CD4-positive, alpha-beta T cell treated with Interleukin-17A for 1 hour (primary cell): ENCODE data around the gene LIG3.
"Not testable (repeated sequence)": the region's sequence is repeated elsewhere in the genome, so short reads cannot be mapped to it uniquely, and the experiment has no call there.

Source experiments
- DNase-seq: peaks from one replicate; pipeline ENCODE4 v3.0.0-alpha.2; 2020

Gene LIG3

DNA sequence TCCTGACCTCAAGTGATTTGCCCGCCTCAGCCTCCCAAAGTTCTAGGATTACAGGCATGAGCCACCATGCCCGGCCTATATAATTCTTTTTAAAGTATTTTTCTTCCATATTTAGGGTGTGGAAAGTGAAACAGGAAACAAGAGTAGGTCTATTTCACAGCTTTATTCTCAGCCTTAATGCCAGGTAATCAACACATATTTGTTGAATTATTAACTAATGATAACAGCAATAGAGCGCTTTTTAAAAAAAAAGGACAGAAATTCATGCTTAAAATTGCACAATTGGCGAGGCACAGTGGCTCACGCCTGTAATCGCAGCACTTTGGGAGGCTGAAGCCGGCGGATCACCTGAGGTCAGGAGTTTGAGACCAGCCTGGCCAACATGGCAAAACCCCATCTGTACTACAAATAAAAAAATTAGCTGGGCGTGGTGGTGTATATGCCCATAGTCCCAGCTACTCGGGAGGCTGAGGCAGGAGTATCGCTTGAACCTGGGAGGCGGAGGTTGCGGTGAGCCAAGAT lies 65.2 kb downstream of the LIG3 start:
- not testable (repeated sequence) for DNase-seq

DNA sequence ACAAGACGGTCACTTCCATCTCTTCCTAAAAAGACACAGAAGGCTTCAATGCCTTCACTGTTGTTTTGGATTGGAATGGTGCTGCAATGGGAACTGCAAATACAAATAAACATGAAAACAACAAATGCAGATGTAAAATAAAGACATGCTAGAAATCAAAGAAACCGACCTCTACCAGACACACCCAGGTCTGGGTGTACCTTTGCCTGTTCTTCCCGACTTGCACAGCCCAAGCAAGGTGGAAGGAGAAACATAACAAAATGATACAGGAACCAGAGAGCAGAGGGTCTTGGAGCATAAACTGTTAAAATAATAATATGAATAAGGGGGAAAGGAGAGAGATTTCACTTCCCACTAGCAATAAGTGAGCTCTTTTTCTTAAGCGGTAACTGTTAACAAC lies 65.9 kb downstream of the LIG3 start:
- DNase-seq = no peak

DNA sequence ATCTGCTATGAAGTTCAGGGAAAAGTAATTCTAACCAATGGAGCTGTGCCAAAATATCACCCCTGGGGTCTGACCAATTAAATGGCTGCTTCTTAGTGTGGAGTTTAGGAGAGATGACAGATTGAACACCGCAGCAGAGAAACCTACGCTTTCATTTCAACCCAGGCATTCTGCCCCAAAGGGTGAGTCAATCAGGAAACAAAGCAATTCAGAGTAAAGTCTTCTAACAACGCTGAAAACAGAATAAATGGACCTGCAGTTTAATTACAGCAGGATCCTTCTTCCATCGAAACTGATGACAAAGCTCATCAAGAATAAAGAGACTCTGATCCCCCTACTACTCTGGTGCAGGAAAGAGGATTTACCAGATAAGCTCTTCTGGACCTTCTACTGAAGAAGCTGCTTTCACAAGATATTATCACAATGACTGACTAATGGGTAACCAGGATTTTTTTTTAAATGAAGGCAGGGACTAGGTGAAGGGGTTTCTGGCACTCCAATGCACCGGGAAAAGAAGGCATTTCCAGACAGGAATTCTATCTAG lies 66.5 kb downstream of the LIG3 start:
- peak; percentile 82 for DNase-seq

DNA sequence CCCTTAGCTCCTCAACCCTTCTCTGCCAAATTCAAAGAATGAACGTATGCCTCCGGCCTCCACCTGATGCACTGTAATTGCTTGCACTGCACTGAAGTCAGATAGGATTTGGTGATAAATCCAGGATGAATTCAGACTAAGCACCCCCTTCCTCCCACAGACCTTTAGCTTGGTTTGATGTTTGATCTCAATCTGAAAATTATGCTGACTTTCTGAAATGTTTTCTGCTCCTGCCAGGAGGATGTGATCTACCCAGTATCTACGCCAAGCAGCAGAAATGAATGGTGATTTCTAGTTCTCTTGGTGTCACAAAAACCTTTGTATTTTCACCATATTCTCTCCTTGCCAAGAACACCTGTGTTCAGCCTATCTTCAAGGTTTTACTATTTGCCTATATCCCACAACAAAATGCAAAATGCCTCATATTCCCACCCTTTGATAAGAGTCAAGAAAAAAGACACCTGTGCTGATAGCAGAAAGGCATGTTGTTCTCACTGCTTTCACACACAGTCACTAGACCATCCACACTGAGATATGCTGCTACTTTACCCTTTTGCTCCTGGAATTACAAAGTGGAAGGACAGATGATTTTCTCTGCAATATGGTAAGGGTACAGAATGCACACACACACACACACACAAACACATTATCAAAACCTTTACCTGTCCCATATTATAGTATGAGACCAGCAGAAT lies 68.5 kb downstream of the LIG3 start:
- DNase-seq = no peak

DNA sequence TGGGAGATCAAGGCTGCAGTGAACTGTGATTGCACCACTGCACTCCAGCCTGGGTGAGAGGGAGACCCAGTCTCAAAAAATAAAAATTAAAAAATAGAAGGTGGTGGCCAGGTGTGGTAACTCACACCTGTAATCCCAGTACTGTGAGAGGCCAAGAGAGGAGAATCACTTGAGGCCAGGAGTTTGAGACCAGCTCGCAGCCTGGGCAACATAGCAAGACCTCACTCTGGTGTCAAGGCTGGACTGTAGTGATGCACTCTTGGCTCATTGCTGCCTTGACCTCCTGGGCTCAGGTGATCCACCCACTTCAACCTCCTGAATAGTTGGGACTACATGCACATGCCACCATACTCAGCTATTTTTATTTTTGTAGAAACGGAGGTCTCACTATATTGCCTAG lies 69.9 kb downstream of the LIG3 start:
- DNase-seq = no peak

DNA sequence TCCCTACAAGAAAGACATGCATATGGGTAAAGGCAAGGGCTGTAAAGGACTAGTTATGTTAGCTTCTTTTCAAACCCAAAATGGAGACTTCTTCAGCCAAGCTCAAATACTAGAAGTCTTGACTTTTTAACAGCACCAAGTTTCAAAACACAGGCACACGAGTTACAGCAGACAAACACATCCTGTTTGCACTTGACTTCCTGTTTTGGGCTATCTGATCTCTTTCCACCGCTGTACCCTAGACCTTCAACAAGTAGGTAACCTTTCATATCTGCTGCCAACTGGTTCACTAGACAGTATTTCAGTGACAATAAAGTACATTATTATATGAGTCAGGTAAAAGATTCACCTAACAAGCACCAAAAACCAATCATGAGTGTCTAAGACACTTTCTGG lies 70.9 kb downstream of the LIG3 start:
- DNase-seq = peak; percentile 87

DNA sequence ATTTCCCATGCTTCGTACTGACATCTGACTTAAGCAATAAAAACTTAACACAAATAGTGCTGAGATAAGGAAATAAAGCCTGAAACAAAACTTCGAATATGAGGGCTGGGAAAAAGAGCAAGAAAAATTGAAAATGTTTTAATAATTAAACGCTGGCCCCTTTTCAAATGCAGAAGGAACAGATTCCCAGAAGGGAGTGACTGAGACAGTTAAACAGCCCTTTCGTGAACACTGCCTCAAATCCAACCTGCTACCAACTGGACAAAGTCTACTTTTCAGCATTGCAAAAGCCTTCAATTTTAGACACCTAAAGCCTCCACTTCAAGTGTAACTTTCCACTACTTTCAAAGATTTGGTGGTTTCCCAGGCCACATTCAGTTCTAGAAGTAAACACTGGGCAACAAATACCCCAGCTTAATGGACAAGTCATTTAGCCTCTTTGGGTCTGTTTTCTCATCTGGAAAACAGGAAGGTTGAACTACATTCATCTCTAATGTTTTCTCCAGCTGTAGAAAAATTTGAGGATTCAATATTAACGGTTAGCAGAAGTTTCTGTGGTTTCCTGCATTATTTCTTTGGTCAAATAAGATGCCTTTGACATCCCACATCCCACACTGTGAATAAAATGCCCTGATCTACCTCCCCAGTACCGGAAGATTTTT lies 71.4 kb downstream of the LIG3 start:
- DNase-seq = peak; percentile 49

DNA sequence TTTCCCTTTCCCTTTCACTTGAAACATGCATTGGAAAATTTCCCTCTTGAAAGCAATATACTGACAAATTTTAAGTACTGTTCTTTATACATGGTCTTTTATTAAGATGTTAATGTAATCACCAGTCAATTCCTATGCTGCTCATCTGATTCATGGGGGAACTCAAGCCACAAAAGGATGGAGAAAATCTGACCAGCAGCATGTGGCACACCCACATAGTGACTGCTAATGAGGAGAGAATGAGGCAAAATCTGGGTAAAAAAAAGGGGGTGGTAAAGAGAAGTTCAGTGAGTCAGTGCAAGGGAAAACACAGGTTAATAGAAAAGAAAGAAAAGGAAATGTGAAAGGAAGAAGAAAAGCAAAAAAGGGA lies 71.9 kb downstream of the LIG3 start:
- no peak for DNase-seq

DNA sequence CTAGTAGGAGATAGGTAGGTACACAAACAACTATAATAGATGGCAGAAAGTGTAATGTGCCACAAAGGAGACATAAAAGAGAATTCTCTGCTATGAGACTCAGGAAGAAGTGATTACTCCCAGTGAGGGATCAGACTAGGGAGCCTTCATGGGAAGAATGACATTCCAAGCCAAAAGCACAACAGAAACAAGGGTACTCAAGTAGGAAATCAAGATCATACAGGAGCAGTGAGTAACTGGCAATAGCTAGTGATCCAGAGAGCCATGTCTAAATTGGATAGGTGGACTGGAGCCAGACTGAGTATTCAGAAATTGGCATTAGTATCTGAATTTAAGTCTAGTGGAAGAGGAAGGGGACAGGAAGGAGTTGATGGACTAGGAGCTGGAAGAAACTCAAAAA lies 72.5 kb downstream of the LIG3 start:
- DNase-seq = no peak

DNA sequence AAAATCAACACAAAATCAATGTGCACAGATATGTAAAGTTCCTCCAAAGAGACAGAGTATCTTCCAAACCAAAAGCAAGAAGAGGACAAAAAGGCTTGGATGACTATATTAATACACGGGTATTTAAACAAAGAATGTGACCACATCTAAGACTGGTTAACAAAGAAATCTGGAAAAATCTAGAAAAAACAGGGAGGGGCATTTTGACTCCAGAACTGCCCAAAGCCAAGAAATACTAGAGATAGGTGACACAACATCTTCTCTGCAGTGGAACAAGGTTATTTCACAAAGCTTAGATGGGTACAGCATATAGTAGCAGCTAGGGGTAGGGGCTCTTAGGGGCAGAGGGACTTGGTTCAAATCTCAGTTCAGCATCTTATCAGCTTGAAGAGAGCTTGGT lies 72.9 kb downstream of the LIG3 start:
- no peak for DNase-seq

DNA sequence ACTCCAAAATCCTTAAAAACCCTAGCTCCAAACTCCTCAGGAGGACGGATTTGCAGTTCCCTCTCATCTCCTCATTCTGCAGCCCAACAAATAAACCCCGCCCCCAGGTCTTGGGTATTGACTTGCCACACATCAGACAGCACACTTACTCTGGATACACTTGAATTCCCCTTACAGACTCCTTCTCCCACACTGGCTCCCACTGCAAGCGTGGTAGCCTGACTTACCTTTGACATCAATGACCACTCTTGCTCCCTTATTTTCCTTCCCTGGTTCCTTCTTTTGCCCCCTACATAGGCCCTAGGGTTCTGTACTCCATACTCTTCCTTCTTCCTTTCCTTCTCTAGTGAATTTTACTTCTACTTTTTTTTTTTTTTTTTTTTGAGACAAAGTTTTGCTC lies 75.7 kb downstream of the LIG3 start:
- DNase-seq = no peak

DNA sequence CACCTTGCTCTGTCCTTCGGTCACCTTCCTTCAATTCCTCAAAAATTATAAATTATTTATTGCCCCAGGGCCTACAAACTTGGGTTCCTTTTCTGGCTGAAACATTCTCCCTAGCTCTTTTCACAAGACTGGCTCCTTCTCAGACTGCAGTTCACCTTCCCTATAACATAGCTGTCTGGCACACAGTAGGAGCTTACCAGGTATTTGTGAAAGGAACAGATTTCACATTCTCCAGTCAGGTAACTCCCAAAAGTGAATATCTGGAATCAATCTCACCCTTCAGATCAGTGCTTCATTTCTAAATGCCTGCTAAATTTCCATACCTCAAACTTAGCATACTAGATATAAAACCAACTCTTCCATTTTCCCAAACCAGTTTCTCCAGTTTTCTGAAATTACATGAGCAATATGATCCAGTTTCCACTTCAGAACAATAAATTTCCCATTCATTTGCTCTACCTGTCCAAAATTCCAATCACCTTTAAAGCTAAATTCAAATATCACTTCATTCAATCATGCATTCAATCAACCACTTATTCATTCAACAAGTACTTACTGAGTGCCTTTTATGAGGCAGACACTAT lies 77.1 kb downstream of the LIG3 start:
- no peak for DNase-seq
